ENCODE measurements around the gene HLA-E. TPM values are rescaled to one million over a fixed set of nuclear protein-coding genes. Genes with fewer than 3 reads are reported as not detected.

The HLA-E gene
- total and polyA plus RNA-seq, 2 of the 13 experiments (the other 11 are each of a cell fraction or from before 2014, with no cell fraction given), result 45.2 to 90.4 TPM

DNA sequence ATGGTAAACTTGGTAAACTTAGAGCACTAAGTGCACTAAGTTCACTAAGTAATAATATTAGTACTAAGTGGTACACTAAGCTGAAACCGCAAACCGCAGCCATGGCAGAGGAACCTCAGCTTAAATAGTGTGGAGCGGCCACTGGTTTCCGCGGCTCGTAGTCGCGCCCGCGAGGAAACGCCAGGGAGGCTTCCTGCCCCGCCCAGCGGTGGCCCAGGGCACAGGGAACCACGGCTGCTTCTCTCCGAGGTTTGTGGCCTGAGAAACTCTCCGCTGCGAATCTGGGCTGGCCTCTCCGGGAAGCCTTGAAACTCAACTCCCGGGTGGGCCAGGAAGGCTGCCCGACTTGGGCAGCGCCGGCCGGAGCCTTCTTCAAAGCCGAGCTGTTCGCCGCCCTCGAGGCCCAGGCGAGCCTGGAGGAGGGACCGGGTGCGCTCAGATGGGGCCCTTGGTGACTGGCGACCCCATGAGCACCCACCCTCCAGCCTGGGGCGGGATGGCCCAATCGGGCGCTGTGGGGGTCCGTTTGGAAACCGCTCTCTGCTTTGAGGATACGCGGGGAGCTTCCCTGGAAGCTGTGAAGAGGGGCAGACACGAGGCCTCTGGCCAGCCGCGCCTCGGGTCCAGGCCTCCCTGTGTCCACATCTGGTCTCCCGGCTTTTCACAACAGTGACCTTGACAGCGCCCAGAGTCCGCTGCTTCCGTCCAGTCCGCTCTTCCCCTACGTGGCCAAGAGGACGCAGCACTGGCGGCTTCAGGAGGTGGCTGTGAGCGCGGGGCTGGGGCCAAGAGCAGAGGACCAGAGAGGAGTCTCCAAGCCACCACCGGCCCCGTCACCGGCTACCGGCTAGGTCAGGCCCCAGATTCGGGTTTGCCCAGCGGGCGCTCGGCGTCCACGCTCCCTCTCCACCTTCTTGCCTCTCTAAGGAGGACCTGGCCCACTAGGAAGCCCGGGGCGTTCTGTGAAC is 25.4 kb upstream of the HLA-E start (continued):
- no peak for TF ChIP-seq ZNF781 (CRISPR knock-in tag; IDR thresholded peaks at IDR 0.05; ENCODE audit: borderline replicate concordance, not compliant biosample characterization)
- TF ChIP-seq FOXA1 (IDR thresholded peaks at IDR 0.05), result no peak
- 0 out of 2 replicates have a peak, but pooled peaks have one; percentile 19 for TF ChIP-seq FOXA1 (CRISPR knock-in tag; IDR thresholded peaks at IDR 0.05)
- TF ChIP-seq SALL1 (CRISPR knock-in tag; IDR thresholded peaks at IDR 0.05), result peak; percentile 54; the same call in 1 of the 2 replicates
- TF ChIP-seq, protein P1, sequence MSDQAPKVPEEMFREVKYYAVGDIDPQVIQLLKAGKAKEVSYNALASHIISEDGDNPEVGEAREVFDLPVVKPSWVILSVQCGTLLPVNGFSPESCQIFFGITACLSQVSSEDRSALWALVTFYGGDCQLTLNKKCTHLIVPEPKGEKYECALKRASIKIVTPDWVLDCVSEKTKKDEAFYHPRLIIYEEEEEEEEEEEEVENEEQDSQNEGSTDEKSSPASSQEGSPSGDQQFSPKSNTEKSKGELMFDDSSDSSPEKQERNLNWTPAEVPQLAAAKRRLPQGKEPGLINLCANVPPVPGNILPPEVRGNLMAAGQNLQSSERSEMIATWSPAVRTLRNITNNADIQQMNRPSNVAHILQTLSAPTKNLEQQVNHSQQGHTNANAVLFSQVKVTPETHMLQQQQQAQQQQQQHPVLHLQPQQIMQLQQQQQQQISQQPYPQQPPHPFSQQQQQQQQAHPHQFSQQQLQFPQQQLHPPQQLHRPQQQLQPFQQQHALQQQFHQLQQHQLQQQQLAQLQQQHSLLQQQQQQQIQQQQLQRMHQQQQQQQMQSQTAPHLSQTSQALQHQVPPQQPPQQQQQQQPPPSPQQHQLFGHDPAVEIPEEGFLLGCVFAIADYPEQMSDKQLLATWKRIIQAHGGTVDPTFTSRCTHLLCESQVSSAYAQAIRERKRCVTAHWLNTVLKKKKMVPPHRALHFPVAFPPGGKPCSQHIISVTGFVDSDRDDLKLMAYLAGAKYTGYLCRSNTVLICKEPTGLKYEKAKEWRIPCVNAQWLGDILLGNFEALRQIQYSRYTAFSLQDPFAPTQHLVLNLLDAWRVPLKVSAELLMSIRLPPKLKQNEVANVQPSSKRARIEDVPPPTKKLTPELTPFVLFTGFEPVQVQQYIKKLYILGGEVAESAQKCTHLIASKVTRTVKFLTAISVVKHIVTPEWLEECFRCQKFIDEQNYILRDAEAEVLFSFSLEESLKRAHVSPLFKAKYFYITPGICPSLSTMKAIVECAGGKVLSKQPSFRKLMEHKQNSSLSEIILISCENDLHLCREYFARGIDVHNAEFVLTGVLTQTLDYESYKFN (CRISPR knock-in tag; conservative IDR thresholded peaks at IDR 0.05), result 0 out of 2 replicates have a peak, but pooled peaks have one; percentile 45
- no peak for TF ChIP-seq ZNF780A (CRISPR knock-in tag; IDR thresholded peaks at IDR 0.05)
- TF ChIP-seq ELF1 (CRISPR knock-in tag; IDR thresholded peaks at IDR 0.05), result peak; percentile 43; the same call in 1 of the 2 replicates
- TF ChIP-seq SKI (IDR thresholded peaks at IDR 0.05; ENCODE audit: partially characterized antibody), result no peak
- TF ChIP-seq HNRNPLL (IDR thresholded peaks at IDR 0.05; ENCODE audit: low read depth, low read length, poor library complexity, severe bottlenecking), result peak; percentile 99
- TF ChIP-seq, protein P2, sequence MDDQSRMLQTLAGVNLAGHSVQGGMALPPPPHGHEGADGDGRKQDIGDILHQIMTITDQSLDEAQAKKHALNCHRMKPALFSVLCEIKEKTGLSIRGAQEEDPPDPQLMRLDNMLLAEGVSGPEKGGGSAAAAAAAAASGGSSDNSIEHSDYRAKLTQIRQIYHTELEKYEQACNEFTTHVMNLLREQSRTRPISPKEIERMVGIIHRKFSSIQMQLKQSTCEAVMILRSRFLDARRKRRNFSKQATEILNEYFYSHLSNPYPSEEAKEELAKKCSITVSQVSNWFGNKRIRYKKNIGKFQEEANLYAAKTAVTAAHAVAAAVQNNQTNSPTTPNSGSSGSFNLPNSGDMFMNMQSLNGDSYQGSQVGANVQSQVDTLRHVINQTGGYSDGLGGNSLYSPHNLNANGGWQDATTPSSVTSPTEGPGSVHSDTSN (CRISPR knock-in tag; IDR thresholded peaks at IDR 0.05; ENCODE audit: borderline replicate concordance), result no peak
- TF ChIP-seq ZNF83 (CRISPR knock-in tag; IDR thresholded peaks at IDR 0.05; ENCODE audit: borderline replicate concordance), result no peak
- 0 out of 2 replicates have a peak, but pooled peaks have one; percentile 28 for TF ChIP-seq YEATS4 (CRISPR knock-in tag; IDR thresholded peaks at IDR 0.05; ENCODE audit: borderline replicate concordance)
- TF ChIP-seq, protein P3, sequence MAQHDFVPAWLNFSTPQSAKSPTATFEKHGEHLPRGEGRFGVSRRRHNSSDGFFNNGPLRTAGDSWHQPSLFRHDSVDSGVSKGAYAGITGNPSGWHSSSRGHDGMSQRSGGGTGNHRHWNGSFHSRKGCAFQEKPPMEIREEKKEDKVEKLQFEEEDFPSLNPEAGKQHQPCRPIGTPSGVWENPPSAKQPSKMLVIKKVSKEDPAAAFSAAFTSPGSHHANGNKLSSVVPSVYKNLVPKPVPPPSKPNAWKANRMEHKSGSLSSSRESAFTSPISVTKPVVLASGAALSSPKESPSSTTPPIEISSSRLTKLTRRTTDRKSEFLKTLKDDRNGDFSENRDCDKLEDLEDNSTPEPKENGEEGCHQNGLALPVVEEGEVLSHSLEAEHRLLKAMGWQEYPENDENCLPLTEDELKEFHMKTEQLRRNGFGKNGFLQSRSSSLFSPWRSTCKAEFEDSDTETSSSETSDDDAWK (CRISPR knock-in tag; IDR thresholded peaks at IDR 0.05), result no peak
- 0 out of 2 replicates have a peak, but pooled peaks have one; percentile 43 for TF ChIP-seq NFKBIZ (CRISPR knock-in tag; IDR thresholded peaks at IDR 0.05)
- 0 out of 2 replicates have a peak, but pooled peaks have one; percentile 62 for TF ChIP-seq EEA1 (CRISPR knock-in tag; IDR thresholded peaks at IDR 0.05; ENCODE audit: borderline replicate concordance)
- TF ChIP-seq, protein P4, sequence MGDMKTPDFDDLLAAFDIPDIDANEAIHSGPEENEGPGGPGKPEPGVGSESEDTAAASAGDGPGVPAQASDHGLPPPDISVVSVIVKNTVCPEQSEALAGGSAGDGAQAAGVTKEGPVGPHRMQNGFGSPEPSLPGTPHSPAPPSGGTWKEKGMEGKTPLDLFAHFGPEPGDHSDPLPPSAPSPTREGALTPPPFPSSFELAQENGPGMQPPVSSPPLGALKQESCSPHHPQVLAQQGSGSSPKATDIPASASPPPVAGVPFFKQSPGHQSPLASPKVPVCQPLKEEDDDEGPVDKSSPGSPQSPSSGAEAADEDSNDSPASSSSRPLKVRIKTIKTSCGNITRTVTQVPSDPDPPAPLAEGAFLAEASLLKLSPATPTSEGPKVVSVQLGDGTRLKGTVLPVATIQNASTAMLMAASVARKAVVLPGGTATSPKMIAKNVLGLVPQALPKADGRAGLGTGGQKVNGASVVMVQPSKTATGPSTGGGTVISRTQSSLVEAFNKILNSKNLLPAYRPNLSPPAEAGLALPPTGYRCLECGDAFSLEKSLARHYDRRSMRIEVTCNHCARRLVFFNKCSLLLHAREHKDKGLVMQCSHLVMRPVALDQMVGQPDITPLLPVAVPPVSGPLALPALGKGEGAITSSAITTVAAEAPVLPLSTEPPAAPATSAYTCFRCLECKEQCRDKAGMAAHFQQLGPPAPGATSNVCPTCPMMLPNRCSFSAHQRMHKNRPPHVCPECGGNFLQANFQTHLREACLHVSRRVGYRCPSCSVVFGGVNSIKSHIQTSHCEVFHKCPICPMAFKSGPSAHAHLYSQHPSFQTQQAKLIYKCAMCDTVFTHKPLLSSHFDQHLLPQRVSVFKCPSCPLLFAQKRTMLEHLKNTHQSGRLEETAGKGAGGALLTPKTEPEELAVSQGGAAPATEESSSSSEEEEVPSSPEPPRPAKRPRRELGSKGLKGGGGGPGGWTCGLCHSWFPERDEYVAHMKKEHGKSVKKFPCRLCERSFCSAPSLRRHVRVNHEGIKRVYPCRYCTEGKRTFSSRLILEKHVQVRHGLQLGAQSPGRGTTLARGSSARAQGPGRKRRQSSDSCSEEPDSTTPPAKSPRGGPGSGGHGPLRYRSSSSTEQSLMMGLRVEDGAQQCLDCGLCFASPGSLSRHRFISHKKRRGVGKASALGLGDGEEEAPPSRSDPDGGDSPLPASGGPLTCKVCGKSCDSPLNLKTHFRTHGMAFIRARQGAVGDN (CRISPR knock-in tag; IDR thresholded peaks at IDR 0.05), result peak; percentile 83
- no peak for TF ChIP-seq ZNF337 (CRISPR knock-in tag; IDR thresholded peaks at IDR 0.05; ENCODE audit: borderline replicate concordance, low read depth)
